ENCODE results near the gene FAM53A. TPM values are rescaled to one million over a fixed set of nuclear protein-coding genes. Genes with fewer than 3 reads are reported as not detected.

The FAM53A gene
- total RNA-seq, 1 donor from 2014 or later = 3.3 TPM

GRCh38 chr4:1636490-1637211 is 47.5 kb downstream of the FAM53A start:
- H3K27ac Mint-ChIP-seq = no peak overlapping the region

GRCh38 chr4:1635464-1635863 is 48.6 kb downstream of the FAM53A start:
- H3K36me3 Mint-ChIP-seq (ENCODE audit: low read depth) = no peaks in the 10 kb centered on the region
- no peaks in the 10 kb centered on the region for H3K27me3 Mint-ChIP-seq (ENCODE audit: low read depth)
- no peak for DNase-seq (ENCODE audit: low spot score)
- H3K9me3 Mint-ChIP-seq = no peaks in the 10 kb centered on the region
- H3K27ac Mint-ChIP-seq = no peak overlapping the region
- no peak overlapping the region for H3K4me3 Mint-ChIP-seq (ENCODE audit: low read depth)
- H3K4me1 Mint-ChIP-seq (ENCODE audit: low read depth) = no peaks in the 10 kb centered on the region
- intact Hi-C loops (cut with micrococcal nuclease) = no loop called here

More at GRCh38 chr4:1636490-1637211, 47.5 kb downstream of the FAM53A start:
- no peaks in the 10 kb centered on the region for H3K9me3 Mint-ChIP-seq
- no peak for DNase-seq (ENCODE audit: low spot score)
- H3K4me3 Mint-ChIP-seq (ENCODE audit: low read depth) = no peak overlapping the region
- no peaks in the 10 kb centered on the region for H3K4me1 Mint-ChIP-seq (ENCODE audit: low read depth)
- no peaks in the 10 kb centered on the region for H3K36me3 Mint-ChIP-seq (ENCODE audit: low read depth)
- intact Hi-C loops (cut with micrococcal nuclease) = no loop called here
- no peaks in the 10 kb centered on the region for H3K27me3 Mint-ChIP-seq (ENCODE audit: low read depth)

GRCh38 chr4:1633993-1634392 is 50.1 kb downstream of the FAM53A start:
- no peaks in the 10 kb centered on the region for H3K27me3 Mint-ChIP-seq (ENCODE audit: low read depth)
- no peaks in the 10 kb centered on the region for H3K4me1 Mint-ChIP-seq (ENCODE audit: low read depth)
- H3K4me3 Mint-ChIP-seq (ENCODE audit: low read depth) = no peak overlapping the region
- no peak for DNase-seq (ENCODE audit: low spot score)
- H3K27ac Mint-ChIP-seq = no peak overlapping the region
- intact Hi-C loops (cut with micrococcal nuclease) = no loop called here
- no peaks in the 10 kb centered on the region for H3K36me3 Mint-ChIP-seq (ENCODE audit: low read depth)
- no peaks in the 10 kb centered on the region for H3K9me3 Mint-ChIP-seq

- no peak overlapping the region for H3K27ac Mint-ChIP-seq
- H3K36me3 Mint-ChIP-seq (ENCODE audit: low read depth) = no peaks in the 10 kb centered on the region
- no peak for DNase-seq (ENCODE audit: low spot score)
- H3K4me3 Mint-ChIP-seq (ENCODE audit: low read depth) = no peak overlapping the region
- H3K9me3 Mint-ChIP-seq = no peaks in the 10 kb centered on the region
- no peaks in the 10 kb centered on the region for H3K4me1 Mint-ChIP-seq (ENCODE audit: low read depth)
- intact Hi-C loops (cut with micrococcal nuclease) = no loop called here
- no peaks in the 10 kb centered on the region for H3K27me3 Mint-ChIP-seq (ENCODE audit: low read depth)
These were observed 51.7 kb downstream of the FAM53A start for GRCh38 chr4:1632109-1633104.

GRCh38 chr4:1631136-1631535 is 53.0 kb downstream of the FAM53A start:
- no peaks in the 10 kb centered on the region for H3K27me3 Mint-ChIP-seq (ENCODE audit: low read depth)
- H3K4me1 Mint-ChIP-seq (ENCODE audit: low read depth) = no peaks in the 10 kb centered on the region
- no peak for DNase-seq (ENCODE audit: low spot score)
- no peak overlapping the region for H3K27ac Mint-ChIP-seq
- H3K36me3 Mint-ChIP-seq (ENCODE audit: low read depth) = no peaks in the 10 kb centered on the region
- H3K9me3 Mint-ChIP-seq = no peaks in the 10 kb centered on the region
- H3K4me3 Mint-ChIP-seq (ENCODE audit: low read depth) = no peak overlapping the region
- intact Hi-C loops (cut with micrococcal nuclease) = no loop called here

- no peak for DNase-seq (ENCODE audit: low spot score)
- no peaks in the 10 kb centered on the region for H3K4me1 Mint-ChIP-seq (ENCODE audit: low read depth)
- no peaks in the 10 kb centered on the region for H3K27me3 Mint-ChIP-seq (ENCODE audit: low read depth)
- no peaks in the 10 kb centered on the region for H3K36me3 Mint-ChIP-seq (ENCODE audit: low read depth)
- H3K9me3 Mint-ChIP-seq = no peaks in the 10 kb centered on the region
- intact Hi-C loops (cut with micrococcal nuclease) = no loop called here
- H3K27ac Mint-ChIP-seq = no peak overlapping the region
- no peak overlapping the region for H3K4me3 Mint-ChIP-seq (ENCODE audit: low read depth)
These were observed 53.8 kb downstream of the FAM53A start for GRCh38 chr4:1630266-1630665.

GRCh38 chr4:1629699-1630083 is 54.4 kb downstream of the FAM53A start:
- Mint-ChIP-seq H3K27ac (no peak overlapping the region), H3K4me3 (ENCODE audit: low read depth) (no peak overlapping the region), H3K27me3 (ENCODE audit: low read depth) (no peaks in the 10 kb centered on the region), H3K36me3 (ENCODE audit: low read depth) (no peaks in the 10 kb centered on the region), H3K4me1 (ENCODE audit: low read depth) (no peaks in the 10 kb centered on the region), H3K9me3 (no peaks in the 10 kb centered on the region)
- intact Hi-C loops (cut with micrococcal nuclease) = no loop called here
- no peak for DNase-seq (ENCODE audit: low spot score)

GRCh38 chr4:1628892-1629698 is 55.0 kb downstream of the FAM53A start:
- peak; percentile 37 for DNase-seq (ENCODE audit: low spot score)
- Mint-ChIP-seq H3K36me3 (ENCODE audit: low read depth) (no peaks in the 10 kb centered on the region), H3K4me3 (ENCODE audit: low read depth) (no peak overlapping the region), H3K27ac (no peak overlapping the region), H3K27me3 (ENCODE audit: low read depth) (no peaks in the 10 kb centered on the region), H3K9me3 (no peaks in the 10 kb centered on the region), H3K4me1 (ENCODE audit: low read depth) (no peaks in the 10 kb centered on the region)
- intact Hi-C loops (cut with micrococcal nuclease) = no loop called here

- Mint-ChIP-seq H3K36me3 (ENCODE audit: low read depth) (no peaks in the 10 kb centered on the region), H3K4me3 (ENCODE audit: low read depth) (no peak overlapping the region), H3K27me3 (ENCODE audit: low read depth) (no peaks in the 10 kb centered on the region), H3K27ac (no peak overlapping the region), H3K4me1 (ENCODE audit: low read depth) (no peaks in the 10 kb centered on the region), H3K9me3 (no peaks in the 10 kb centered on the region)
- DNase-seq (ENCODE audit: low spot score) = no peak
- intact Hi-C loops (cut with micrococcal nuclease) = no loop called here
These were observed 56.4 kb downstream of the FAM53A start for GRCh38 chr4:1627417-1628313.

GRCh38 chr4:1626941-1627340 is 57.2 kb downstream of the FAM53A start:
- H3K4me3 Mint-ChIP-seq (ENCODE audit: low read depth) = no peak overlapping the region
- no peaks in the 10 kb centered on the region for H3K36me3 Mint-ChIP-seq (ENCODE audit: low read depth)
- no peaks in the 10 kb centered on the region for H3K27me3 Mint-ChIP-seq (ENCODE audit: low read depth)
- no peaks in the 10 kb centered on the region for H3K4me1 Mint-ChIP-seq (ENCODE audit: low read depth)
- no peak overlapping the region for H3K27ac Mint-ChIP-seq
- no peak for DNase-seq (ENCODE audit: low spot score)
- no peaks in the 10 kb centered on the region for H3K9me3 Mint-ChIP-seq
- intact Hi-C loops (cut with micrococcal nuclease) = no loop called here

- H3K36me3 Mint-ChIP-seq (ENCODE audit: low read depth) = no peaks in the 10 kb centered on the region
- H3K27me3 Mint-ChIP-seq (ENCODE audit: low read depth) = no peaks in the 10 kb centered on the region
- no peaks in the 10 kb centered on the region for H3K4me1 Mint-ChIP-seq (ENCODE audit: low read depth)
- no peak overlapping the region for H3K27ac Mint-ChIP-seq
- H3K4me3 Mint-ChIP-seq (ENCODE audit: low read depth) = no peak overlapping the region
- no peaks in the 10 kb centered on the region for H3K9me3 Mint-ChIP-seq
- DNase-seq (ENCODE audit: low spot score) = no peak
- intact Hi-C loops (cut with micrococcal nuclease) = no loop called here
These were observed 58.0 kb downstream of the FAM53A start for GRCh38 chr4:1626151-1626550.

GRCh38 chr4:1625600-1626138 is 58.4 kb downstream of the FAM53A start:
- intact Hi-C loops (cut with micrococcal nuclease) = no loop called here
- Mint-ChIP-seq H3K36me3 (ENCODE audit: low read depth) (no peaks in the 10 kb centered on the region), H3K27me3 (ENCODE audit: low read depth) (no peaks in the 10 kb centered on the region), H3K27ac (no peak overlapping the region), H3K9me3 (no peaks in the 10 kb centered on the region), H3K4me3 (ENCODE audit: low read depth) (no peak overlapping the region), H3K4me1 (ENCODE audit: low read depth) (no peaks in the 10 kb centered on the region)
- DNase-seq (ENCODE audit: low spot score) = no peak

Data from activated T-helper 2 cell treated with anti-CD3 and anti-CD28 coated beads, Interferon-gamma antibody, Interleukin-2, Interleukin-4, amounts not matched to agents 10 μg/mL and 5 μg/mL and 100 μg/mL, durations not matched to agents 14 hours and 24 hours and 36 hours (primary cell).